ENCODE data around the gene MIA3. TPM values are rescaled to one million over a fixed set of nuclear protein-coding genes. Genes with fewer than 3 reads are reported as not detected.

Gene MIA3, protein sequence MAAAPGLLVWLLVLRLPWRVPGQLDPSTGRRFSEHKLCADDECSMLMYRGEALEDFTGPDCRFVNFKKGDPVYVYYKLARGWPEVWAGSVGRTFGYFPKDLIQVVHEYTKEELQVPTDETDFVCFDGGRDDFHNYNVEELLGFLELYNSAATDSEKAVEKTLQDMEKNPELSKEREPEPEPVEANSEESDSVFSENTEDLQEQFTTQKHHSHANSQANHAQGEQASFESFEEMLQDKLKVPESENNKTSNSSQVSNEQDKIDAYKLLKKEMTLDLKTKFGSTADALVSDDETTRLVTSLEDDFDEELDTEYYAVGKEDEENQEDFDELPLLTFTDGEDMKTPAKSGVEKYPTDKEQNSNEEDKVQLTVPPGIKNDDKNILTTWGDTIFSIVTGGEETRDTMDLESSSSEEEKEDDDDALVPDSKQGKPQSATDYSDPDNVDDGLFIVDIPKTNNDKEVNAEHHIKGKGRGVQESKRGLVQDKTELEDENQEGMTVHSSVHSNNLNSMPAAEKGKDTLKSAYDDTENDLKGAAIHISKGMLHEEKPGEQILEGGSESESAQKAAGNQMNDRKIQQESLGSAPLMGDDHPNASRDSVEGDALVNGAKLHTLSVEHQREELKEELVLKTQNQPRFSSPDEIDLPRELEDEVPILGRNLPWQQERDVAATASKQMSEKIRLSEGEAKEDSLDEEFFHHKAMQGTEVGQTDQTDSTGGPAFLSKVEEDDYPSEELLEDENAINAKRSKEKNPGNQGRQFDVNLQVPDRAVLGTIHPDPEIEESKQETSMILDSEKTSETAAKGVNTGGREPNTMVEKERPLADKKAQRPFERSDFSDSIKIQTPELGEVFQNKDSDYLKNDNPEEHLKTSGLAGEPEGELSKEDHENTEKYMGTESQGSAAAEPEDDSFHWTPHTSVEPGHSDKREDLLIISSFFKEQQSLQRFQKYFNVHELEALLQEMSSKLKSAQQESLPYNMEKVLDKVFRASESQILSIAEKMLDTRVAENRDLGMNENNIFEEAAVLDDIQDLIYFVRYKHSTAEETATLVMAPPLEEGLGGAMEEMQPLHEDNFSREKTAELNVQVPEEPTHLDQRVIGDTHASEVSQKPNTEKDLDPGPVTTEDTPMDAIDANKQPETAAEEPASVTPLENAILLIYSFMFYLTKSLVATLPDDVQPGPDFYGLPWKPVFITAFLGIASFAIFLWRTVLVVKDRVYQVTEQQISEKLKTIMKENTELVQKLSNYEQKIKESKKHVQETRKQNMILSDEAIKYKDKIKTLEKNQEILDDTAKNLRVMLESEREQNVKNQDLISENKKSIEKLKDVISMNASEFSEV (N-terminal part only)
- 44.3 TPM for polyA plus RNA-seq (2012; ENCODE audit: insufficient read length, low read depth)

- 0 out of 4 replicates have a peak, but pooled peaks of 1 of the 2 experiments have one; percentile 45 for TF ChIP-seq REST (IDR thresholded peaks at IDR 0.05; ENCODE audit: insufficient read depth in 1 of 2, low read depth in 2 of 2, low read length in 2 of 2)
- peak; percentile 81 for TF ChIP-seq POLR2AphosphoS5 (IDR thresholded peaks at IDR 0.05; ENCODE audit: low read depth, low read length)
- TF ChIP-seq FOXP2 (optimal IDR thresholded peaks at IDR 0.05; ENCODE audit: borderline replicate concordance, extremely low read depth, extremely low read length, insufficient read depth): peak; percentile 71
- TF ChIP-seq SIN3A (IDR thresholded peaks at IDR 0.05; ENCODE audit: borderline replicate concordance, insufficient read depth, low read length): peak; percentile 43; the same call in 1 of the 2 replicates
- TF ChIP-seq TAF1 (IDR thresholded peaks at IDR 0.05; ENCODE audit: borderline replicate concordance, insufficient read depth, low read length): peak; percentile 88
Observed at GRCh38 chr1:222618001-222618879, at the start of gene MIA3. Gene MIA3, plus strand, starts transcription at chr1:222618097. Its CDS starts 14 bp downstream, at chr1:222618111.

- TF ChIP-seq TAF1 (IDR thresholded peaks at IDR 0.05; ENCODE audit: borderline replicate concordance, insufficient read depth, low read length) (no peak), SIN3A (IDR thresholded peaks at IDR 0.05; ENCODE audit: borderline replicate concordance, insufficient read depth, low read length) (no peak), REST (IDR thresholded peaks at IDR 0.05; ENCODE audit: insufficient read depth in 1 of 2, low read depth in 2 of 2, low read length in 2 of 2) (no peak), FOXP2 (optimal IDR thresholded peaks at IDR 0.05; ENCODE audit: borderline replicate concordance, extremely low read depth, extremely low read length, insufficient read depth) (no peak)
Observed at GRCh38 chr1:222570837-222571236, 47.1 kb upstream of the MIA3 start.

- TF ChIP-seq POLR2AphosphoS5 (IDR thresholded peaks at IDR 0.05; ENCODE audit: low read depth, low read length): no peak
- TF ChIP-seq SIN3A (IDR thresholded peaks at IDR 0.05; ENCODE audit: borderline replicate concordance, insufficient read depth, low read length): no peak
- TF ChIP-seq TAF1 (IDR thresholded peaks at IDR 0.05; ENCODE audit: borderline replicate concordance, insufficient read depth, low read length): no peak
Observed at GRCh38 chr1:222579316-222579715, 38.6 kb upstream of the MIA3 start.

DNA sequence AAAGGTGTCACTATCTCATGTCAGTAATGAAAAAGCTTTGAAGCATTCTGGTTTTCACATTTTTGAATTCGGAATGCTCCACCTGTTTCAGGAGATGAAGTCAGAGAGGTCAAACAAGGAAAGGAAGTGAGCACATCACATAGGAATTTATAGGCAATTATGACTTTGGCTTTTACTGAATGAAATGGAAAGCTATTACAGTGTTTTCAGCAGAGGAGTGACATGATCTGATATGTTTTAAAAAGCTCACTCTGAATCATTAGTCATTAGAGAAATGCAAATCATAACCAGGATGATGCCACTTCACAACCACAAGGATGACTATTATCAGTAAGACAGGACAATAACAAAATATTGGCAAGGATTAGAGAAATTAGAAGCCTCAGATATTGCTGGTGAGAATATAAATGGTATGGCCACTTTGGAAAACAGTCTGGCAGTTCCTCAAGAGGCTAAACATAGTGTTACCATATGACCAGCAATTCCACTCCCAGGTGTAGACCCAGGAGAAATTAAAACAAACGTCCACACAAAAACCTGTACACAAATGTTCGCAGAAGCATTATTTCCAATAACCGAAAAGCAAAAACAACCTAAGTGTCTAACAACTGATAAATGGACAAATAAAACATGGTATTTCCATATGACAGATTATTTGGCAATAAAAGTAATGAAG, 35.7 kb upstream of the MIA3 start:
- TF ChIP-seq TAF1 (IDR thresholded peaks at IDR 0.05; ENCODE audit: borderline replicate concordance, insufficient read depth, low read length) (no peak), SIN3A (IDR thresholded peaks at IDR 0.05; ENCODE audit: borderline replicate concordance, insufficient read depth, low read length) (no peak)

- TF ChIP-seq POLR2AphosphoS5 (IDR thresholded peaks at IDR 0.05; ENCODE audit: low read depth, low read length): no peak
- no peak for TF ChIP-seq TAF1 (IDR thresholded peaks at IDR 0.05; ENCODE audit: borderline replicate concordance, insufficient read depth, low read length)
Observed at GRCh38 chr1:222583079-222583478, 34.8 kb upstream of the MIA3 start.

All from PFSK-1 (cell line).